GM21423 (cell line): ENCODE data around the gene C6orf141.
"Not testable (repeated sequence)": the region's sequence is repeated elsewhere in the genome, so short reads cannot be mapped to it uniquely, and the experiment has no call there.

ENCODE experiments used
- ATAC-seq: cut with Tn5 transposase; IDR thresholded peaks from one replicate; pipeline ENCODE4 v1.9.1; 2021; ENCODE audit warnings: mild to moderate bottlenecking, moderate library complexity; ENCODE audit not compliant: unreplicated experiment

Gene C6orf141

GRCh38 chr6:49565855-49566254 lies 15.4 kb downstream of the C6orf141 start:
- no peak for ATAC-seq

- ATAC-seq, result no peak
Observed at GRCh38 chr6:49570474-49571079, 20.1 kb downstream of the C6orf141 start.

DNA sequence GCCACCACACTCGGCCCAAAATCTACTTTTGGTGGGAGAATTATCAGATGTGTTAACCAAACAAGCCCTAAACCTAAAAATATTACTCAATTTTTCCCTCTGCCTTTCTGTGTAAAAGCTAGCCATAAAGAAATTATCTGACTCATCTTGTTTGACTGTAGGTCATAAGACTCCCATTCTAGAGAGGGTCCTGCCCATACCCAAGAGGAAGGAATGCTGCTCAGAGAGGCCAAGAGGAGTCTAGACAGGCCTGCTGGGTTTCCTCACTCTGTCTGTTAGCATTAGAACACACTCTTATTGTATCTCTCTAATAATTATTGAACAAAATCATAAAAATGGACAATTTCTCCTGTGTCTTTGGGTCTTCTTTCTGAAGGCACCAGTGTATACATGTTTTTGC lies 26.1 kb downstream of the C6orf141 start:
- no peak for ATAC-seq

DNA sequence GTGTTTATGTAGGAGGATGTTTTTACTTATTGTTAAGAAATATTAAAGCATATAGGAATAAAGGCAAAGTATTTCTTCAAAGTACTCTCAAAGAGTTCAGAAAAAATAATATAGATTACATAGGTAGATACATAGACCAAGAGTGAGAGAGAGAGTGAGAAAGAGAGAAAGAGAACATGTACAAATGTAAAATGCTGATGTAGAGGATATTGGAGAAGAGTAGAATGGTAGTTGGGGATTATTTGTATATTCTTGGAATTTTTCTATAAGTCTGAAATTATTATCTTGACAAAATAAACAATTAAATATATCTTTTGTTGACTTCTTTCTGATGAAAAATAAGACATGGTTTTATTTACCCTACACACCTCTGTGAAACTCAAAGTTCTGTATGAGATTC lies 29.2 kb downstream of the C6orf141 start:
- ATAC-seq, result no peak

DNA sequence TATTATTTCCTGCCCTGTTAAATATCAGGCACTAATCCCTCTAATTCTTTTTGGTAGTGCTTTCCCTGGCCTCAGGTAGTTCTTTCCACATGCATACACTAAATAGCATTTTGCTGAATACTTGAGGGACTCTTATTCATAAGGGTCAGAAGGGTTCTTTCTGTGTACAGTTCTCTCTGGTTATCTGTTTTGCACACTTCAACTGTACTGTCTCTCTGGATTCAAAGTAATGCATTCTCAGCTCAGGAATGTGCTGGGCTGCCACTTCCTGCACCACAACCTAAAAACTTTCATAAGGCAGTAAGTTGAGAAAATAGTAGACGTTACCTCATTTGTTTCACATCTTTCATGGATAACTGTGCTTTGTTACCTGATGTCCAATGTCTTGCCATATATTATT lies 32.1 kb downstream of the C6orf141 start:
- no peak for ATAC-seq

DNA sequence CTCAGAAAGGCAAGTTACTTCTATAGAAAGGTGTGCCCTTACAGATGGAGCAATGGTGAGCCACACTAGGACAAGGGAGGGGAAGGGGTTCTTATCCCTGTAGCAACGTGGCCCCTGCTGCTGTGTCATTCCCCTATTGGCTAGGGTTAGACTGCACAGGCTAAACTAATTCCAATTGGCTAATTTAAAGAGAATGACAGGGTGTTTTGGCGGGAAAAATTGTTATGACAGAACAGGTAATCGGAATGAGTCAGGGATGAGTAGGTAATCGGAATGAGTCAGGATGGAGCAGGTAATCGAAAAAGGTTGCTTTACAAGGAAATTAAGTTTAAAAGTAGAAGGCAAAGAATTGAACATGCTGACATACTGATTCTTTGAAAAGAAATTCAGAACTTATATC lies 36.8 kb downstream of the C6orf141 start:
- not testable (repeated sequence) for ATAC-seq
